Activated CD4-positive, alpha-beta T cell treated with anti-CD3 and anti-CD28 coated beads for 48 hours (primary cell): ENCODE measurements around the gene TMEM198.

Experiments used
- DNase-seq: peaks from one replicate; pipeline ENCODE4 v3.0.0-alpha.2; 2020

Gene TMEM198, protein sequence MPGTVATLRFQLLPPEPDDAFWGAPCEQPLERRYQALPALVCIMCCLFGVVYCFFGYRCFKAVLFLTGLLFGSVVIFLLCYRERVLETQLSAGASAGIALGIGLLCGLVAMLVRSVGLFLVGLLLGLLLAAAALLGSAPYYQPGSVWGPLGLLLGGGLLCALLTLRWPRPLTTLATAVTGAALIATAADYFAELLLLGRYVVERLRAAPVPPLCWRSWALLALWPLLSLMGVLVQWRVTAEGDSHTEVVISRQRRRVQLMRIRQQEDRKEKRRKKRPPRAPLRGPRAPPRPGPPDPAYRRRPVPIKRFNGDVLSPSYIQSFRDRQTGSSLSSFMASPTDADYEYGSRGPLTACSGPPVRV

GRCh38 chr2:219543596-219544358 lies at the start of gene TMEM198, which contains the start of gene CHPF:
Gene TMEM198 (plus strand): TSS chr2:219544028. CDS start chr2:219544728, 700 bp downstream.
Gene CHPF (minus strand): TSS chr2:219543809. CDS start chr2:219543538, 271 bp downstream.
- DNase-seq = peak; percentile 96

DNA sequence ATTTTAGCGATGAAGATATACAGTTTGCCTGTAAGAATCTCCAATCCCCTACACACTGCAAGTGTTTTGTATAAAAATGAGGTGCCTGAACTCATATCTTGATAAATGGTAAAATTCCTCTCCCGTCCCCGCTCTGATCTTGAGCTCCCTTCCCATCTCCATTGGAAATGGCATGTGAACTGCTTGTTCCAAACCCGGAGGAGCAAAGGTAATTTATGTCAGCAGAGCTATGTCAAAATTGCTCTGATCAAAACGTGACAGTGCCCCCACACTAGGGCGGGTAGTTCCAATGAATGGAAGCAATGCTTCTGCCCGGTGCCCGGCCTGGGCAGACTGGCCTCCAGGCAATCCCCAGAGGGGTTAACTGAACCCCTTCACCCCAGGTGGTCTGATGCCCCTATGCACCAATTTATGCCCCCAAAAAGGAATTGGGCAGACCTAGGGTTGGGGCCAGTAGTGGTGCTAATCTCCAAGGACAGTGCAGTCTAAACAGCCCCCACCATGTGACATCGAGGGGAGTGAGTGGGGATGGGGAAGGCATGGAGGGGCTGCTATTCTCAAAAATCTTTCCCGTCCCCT lies 48.8 kb upstream of the TMEM198 start:
- no peak for DNase-seq

- DNase-seq = peak; percentile 77
Measured at GRCh38 chr2:219495531-219496122, 48.2 kb upstream of the TMEM198 start.

GRCh38 chr2:219496247-219496824 lies 47.5 kb upstream of the TMEM198 start:
- DNase-seq = no peak

DNA sequence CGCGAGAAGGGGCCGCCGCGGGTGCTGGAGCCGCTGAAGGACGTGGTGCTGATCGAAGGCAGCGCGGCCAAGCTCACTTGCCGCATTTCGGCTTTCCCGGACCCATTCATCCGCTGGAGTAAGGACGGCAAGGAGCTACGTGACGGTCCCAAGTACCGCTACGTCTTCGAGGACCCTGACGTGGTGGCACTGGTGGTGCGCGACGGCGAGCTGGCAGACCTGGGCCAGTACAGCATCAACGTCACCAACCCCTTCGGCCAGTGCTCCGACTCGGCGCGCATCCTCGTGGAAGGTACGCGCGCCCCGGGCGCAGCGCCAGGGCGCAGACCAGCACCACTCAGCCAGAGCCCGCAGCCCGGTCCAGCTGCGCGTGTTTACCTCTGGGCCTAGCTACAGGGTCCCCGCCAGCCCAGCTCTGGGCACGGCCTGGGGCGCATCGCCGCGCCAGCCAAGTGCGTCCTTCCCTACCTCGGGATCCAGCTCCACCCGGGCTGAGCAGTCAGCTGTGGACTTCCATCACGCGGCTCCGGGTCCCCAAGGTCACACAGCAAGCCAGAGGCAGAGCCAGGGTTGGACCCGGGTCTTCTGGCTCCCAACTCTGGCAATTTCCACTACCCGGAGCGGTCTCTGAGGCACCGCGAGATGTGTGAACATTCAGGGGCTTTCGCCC lies 46.9 kb upstream of the TMEM198 start:
- no peak for DNase-seq

DNA sequence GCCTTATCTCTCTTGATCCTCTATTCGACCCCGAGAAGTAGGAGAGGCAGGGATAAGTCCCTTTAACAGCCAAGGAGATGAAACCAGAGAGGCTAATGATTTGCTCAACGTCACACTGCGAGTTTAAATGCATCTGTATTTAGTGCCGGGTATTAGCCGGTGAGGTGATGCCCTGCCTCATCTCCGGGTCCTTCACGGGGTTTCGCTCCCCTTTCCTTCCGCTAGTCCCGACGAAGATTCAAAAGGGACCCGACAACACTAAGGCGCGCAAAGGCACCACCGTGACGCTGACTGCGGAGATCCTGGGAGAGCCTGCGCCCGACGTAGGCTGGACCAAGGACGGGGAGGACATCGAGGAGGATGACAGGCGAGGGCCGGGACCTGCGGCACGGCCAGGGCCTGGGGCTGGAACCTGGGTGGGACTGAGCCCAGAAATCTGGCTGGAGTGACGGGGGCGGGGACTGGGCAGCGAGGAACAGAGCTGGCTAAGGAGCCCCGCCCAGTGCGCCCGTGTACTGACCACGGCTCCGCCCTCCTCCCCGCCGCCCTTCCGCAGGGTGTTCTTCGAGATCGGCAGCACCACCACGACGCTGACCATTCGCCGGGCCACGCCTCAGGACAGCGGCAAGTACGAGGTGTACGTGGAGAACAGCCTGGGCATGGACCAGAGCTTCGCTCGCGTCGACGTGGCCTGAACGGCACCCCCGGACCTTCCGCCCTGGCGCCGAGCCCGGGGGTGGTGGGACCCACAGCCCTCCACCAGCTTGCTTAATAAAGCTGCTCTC lies 46.1 kb upstream of the TMEM198 start:
- DNase-seq = peak; percentile 30

DNA sequence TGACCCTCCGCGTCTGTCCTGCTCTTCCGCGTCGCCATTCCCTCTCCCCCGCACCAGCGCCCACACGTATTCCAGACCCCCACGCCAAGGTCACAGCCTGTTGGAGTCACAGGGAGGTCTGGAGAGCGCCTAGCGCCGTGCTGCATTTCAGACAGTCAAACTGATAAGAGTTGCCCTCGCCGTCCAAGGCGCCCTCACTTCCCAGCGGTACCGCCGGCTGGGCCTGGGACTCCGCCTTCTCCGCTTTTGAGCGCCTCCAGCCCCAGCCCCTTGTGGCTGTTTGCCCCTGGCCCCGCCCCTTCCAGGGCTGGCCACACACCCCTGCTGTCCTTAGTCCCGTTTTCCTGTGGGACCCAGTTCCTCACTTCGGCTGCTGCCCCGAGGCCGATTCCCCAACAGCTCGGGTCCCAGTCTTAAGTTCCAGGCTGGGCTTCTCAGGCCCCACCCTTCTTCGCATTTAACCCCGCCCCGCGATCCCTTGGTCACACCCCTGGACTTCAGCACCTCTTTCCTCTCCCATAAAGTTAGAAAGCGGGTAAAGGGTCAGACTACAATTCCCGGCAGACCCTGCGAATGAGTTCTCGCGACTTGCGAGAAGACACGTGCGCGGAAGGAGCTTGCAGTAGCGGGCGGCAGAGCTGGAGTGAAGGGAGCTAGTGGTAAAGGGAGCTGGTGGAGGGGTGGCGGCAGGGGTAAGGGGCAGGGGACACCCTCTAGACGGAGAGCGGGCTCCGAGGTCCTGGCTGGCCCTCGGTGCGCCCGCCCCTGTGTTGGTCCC lies 45.4 kb upstream of the TMEM198 start, which contains the start of gene GMPPA:
GMPPA (plus strand) TSS at position 612 of the 778 bp plus-strand sequence. CDS start 1,085 bp downstream, outside the sequence.
- peak; percentile 95 for DNase-seq

- no peak for DNase-seq
Measured at GRCh38 chr2:219499058-219499307, 44.8 kb upstream of the TMEM198 start.

DNA sequence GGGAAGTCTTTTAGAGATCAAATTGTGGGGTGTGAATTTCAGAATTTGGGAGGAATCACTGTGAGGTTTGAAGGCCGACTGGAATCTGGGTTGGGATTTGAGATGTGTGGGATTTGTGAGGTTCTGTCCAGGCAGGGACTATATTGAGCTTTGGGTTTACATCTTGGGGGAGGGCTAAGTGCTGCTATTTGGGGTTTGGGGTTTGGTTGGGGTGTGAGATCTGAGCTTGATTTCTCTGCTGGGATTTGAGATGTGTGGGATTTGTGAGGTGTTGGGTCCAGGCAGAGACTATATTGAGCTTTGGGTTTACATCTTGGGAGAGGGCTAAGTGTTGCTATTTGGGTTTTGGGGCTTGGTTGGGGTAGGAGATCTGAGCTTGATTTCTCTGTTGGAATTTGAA lies 44.3 kb upstream of the TMEM198 start:
- no peak for DNase-seq

DNA sequence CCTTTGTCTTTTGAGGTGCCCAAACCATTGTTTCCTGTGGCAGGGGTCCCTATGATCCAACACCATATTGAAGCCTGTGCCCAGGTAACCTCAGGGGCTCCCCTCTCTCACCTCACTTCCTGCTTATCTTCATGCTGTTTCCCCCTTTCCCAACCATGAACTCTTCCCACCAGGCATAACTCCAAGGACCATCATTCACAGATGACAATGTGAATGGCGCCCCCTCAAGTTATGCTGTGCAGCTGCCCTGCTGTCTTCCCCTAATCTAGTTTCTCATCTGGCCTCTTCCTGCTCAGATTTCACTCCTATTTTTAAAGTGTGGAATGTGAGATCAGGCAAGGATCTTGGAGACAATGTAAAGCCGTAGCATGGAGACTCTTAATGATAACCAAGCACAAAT lies 43.7 kb upstream of the TMEM198 start:
- DNase-seq = no peak

- no peak for DNase-seq
Measured at GRCh38 chr2:219501849-219502248, 42.0 kb upstream of the TMEM198 start.

GRCh38 chr2:219502618-219503017 lies 41.2 kb upstream of the TMEM198 start:
- no peak for DNase-seq

- no peak for DNase-seq
Measured at GRCh38 chr2:219505585-219505984, 38.2 kb upstream of the TMEM198 start.

- DNase-seq = no peak
Measured at GRCh38 chr2:219506153-219506801, 37.6 kb upstream of the TMEM198 start.

GRCh38 chr2:219506802-219507526 lies 36.9 kb upstream of the TMEM198 start:
- no peak for DNase-seq

DNA sequence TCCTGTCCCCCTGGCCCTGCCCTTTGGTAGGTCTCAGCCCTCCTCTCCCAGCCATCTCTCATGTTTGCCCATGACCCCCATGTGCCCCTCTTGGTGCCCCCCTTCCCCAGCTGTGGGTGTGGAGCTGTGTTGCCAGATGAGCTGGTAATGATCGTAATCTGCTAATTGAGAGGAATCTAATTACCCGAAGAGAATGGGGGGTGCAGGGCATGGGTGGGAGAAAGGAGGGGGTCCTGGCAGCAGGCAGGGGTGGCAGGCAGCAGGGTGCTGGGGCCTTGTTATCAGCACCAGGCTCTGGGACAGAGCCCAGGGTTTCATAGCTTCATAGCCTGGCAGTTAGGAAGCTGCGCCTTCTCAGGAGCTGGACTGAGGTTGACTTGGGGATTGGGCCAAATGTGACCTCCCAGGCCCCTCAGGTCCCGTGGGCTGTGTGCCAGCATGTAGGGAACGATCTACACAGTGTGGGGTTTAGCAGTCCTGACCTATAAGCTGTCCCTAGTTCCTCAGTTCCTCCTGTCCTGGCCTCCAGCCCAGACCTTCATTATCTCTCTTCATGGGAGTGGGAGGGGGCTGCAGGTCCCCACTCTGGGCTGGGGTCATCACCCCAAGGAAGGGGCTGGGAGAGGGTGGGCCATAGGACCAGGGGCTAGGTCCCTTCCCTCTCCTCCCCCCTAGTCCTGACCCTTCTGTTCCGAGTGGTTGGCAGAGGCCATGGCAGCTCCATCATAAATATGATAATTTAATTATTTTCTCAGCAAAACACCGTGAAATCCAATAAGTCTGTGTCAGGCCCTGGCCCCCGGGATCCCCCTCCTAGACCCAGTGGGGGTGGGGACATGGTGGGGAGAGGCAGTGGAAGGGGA lies 36.0 kb upstream of the TMEM198 start:
- no peak for DNase-seq

DNA sequence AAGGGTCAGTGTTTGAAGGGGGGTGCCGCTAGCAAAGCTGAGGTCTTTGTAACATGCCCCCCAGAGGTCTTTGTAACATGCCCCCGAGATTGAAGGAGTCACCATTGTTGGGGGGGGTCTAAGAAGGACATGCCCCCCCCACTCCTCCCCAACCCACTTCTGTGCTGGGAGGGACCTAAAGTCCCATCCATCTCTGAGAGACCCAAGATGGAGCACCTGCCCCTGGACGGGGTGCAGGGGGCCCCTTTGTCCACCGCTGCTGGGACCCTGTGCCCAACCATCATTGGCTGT lies 35.4 kb upstream of the TMEM198 start:
- no peak for DNase-seq

DNA sequence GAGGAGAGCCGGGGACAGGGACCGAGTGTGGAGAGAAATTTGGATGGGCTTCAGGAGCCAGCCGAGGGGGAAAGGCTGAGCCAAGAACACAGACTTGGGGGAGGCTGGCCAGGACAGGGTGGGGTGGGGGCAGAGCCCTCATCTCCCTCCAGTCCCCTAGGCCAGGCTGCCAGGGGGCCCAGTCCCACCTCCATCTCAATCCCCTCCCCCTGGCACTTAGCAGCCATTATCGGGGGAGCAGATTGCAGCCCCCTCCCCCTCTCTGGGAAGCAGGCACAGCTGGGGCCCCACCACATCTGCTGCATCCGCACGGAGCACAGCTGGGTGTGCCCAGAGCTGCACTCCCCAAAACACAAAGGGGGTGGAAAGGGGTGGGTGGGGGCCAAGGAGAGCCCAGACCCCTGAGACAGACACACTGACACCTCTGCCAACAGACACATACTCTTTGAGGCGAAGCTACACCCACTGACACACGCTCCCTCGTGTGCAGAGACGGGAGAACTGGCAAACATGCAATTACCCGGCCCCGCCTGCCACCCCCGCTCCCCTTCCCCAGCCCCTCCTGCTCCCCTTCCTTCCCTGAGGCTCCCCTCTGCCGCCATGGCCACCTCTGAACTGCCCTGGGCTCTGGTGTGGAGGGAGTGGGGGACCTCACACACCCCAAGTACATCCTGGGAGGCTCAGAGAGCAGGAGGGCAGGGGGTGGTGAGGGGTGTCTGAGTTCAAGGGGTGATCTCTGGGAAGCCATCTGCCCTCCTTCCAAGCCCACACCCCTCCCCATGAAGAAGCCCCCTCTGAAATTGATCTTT lies 34.7 kb upstream of the TMEM198 start:
- no peak for DNase-seq
